ENCODE results near the gene E2F7.

GRCh38 chr12:76998386-76998785 is 67.0 kb downstream of the E2F7 start:
- TF ChIP-seq MAX (IDR thresholded peaks at IDR 0.05) (no peak), EP300 (IDR thresholded peaks at IDR 0.05; ENCODE audit: borderline replicate concordance) (no peak), TAF1 (IDR thresholded peaks at IDR 0.05; ENCODE audit: low read depth) (no peak)

Measured in Ishikawa (cell line).